Endodermal cell (in vitro differentiated cells): ENCODE data around the gene PRDM1. TPM values are rescaled to one million over a fixed set of nuclear protein-coding genes. Genes with fewer than 3 reads are reported as not detected.
A peak's percentile ranks its signal among the peaks of the same experiment; 100 is the strongest.

Experiments
- DNase-seq: peaks from one replicate; pipeline ENCODE4 v3.0.0-alpha.2; 2017
- H3K27ac ChIP-seq: 2 replicates; pipeline ENCODE4 v1.5.1; 2013; ENCODE audit warnings: mild to moderate bottlenecking, low read depth, low read length, moderate library complexity
- H3K27me3 ChIP-seq: 2 replicates; pipeline ENCODE4 v1.6.1; 2013; ENCODE audit warnings: mild to moderate bottlenecking, low read length, moderate library complexity; ENCODE audit not compliant: insufficient read depth, control insufficient read depth, poor library complexity, severe bottlenecking
- H3K36me3 ChIP-seq: 2 replicates; pipeline ENCODE4 v1.7.0; 2013; ENCODE audit warnings: mild to moderate bottlenecking, low read length, moderate library complexity; ENCODE audit not compliant: control insufficient read depth, insufficient read depth
- H3K4me1 ChIP-seq: one replicate; pipeline ENCODE4 v1.7.0; 2013; ENCODE audit warnings: low read length; ENCODE audit not compliant: control insufficient read depth, insufficient read depth
- H3K4me3 ChIP-seq: 2 replicates; pipeline ENCODE4 v1.5.1; 2013; ENCODE audit warnings: mild to moderate bottlenecking, low read length, moderate library complexity
- H3K9ac ChIP-seq: 2 replicates; pipeline ENCODE4 v1.6.1; 2013; ENCODE audit warnings: mild to moderate bottlenecking, low read length, moderate library complexity; ENCODE audit not compliant: poor library complexity, severe bottlenecking; ENCODE audit errors: extremely low read depth
- H3K9me3 ChIP-seq: 2 replicates; pipeline ENCODE4 v1.6.1; 2013; ENCODE audit warnings: mild to moderate bottlenecking, low read length, moderate library complexity; ENCODE audit not compliant: control insufficient read depth
- H3K27ac Mint-ChIP-seq: 2 replicates; pipeline ENCODE4 v1.8.0; 2020; ENCODE audit warnings: mixed read lengths
- H3K27me3 Mint-ChIP-seq: 2 replicates; pipeline ENCODE4 v1.8.0; 2021; ENCODE audit warnings: mild to moderate bottlenecking, mixed read lengths; ENCODE audit not compliant: insufficient read depth
- H3K36me3 Mint-ChIP-seq: 2 replicates; pipeline ENCODE4 v1.8.0; 2020; ENCODE audit warnings: low read depth, mixed read lengths
- H3K4me1 Mint-ChIP-seq: 2 replicates; pipeline ENCODE4 v1.8.0; 2020; ENCODE audit warnings: mixed read lengths
- H3K4me3 Mint-ChIP-seq: 2 replicates; pipeline ENCODE4 v1.8.0; 2020; ENCODE audit warnings: mild to moderate bottlenecking, moderate library complexity, mixed read lengths
- H3K9me3 Mint-ChIP-seq: 2 replicates; pipeline ENCODE4 v1.8.0; 2020; ENCODE audit warnings: mild to moderate bottlenecking, mixed read lengths
- CTCF ChIP-seq: fragments of 200-600 bp; sonication (generic); conservative IDR thresholded peaks from 2 replicates; pipeline ENCODE4 v1.5.0; 2021; ENCODE audit warnings: antibody characterized with exemption, mild to moderate bottlenecking
- WGBS, 2 experiments: methylation state at CpG; one replicate each; pipeline versions ENCODE4 v1.1.5 to v1.1.7; 2013; ENCODE audit warnings: missing lambda C conversion rate in 2 of 2, mixed read lengths in 1 of 2; ENCODE audit not compliant: insufficient coverage in 1 of 2, insufficient read length in 1 of 2; 5-methylcytosine and 5-hydroxymethylcytosine counted together
- total RNA-seq, 2 donors: library from RNA; stranded (reverse); fragmentation: NEBNext Ultra II Directional in 1 of 2; extraction: Animal tissue kit (Norgen Biotek cat#: 25700) in 1 of 2; gene quantifications; 2 replicates in 1 of 2; 3 replicates in 1 of 2; pipeline ENCODE4 v1.2.1, GENCODE V29; 2021

Gene PRDM1
- total RNA-seq, 2 donors from 2014 or later = 54.0 to 74.3 TPM

DNA sequence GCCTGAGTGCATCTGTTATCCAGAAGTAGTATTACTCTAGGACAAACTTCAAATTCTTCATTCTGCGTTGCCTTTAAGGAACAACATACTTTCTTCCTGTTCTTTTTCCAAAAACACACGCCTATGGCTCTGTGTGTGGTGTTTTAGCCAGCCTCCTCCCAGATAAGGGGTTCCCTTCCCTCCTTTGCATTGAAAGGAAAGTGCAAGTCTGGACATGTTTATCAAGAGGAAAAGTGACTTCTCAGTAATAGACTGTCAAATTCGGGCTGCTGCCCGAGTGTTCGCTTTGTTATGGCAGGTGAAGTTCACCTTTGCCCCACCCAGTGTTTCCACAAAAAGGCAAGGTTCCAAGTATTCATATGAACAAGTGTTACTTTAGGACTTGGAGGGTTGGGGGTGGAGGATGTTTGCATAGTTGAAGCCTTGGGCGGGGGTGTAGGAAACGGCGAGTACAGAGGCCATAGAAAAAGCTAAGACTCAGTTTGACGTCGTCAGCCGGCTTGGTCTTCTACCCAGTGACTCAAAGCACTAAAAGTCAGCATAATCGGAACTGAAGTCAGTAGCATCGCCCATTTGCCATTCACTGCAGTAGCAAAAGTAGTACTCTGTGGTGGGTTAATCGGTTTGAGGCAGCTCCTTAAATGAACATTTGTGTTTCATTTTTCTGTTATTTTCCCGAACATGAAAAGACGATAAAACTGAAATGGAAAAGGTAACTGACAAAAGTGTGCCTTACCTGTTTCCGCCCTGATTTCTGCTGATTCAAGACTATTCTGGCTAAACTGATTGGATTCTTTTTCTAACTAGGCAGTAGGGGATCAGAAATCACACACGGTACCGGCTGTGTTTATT lies 12.5 kb downstream of the PRDM1 start:
- peaks cover 94% of the 10 kb centered on the region for H3K36me3 ChIP-seq
- no peaks in the 10 kb centered on the region for H3K27me3 Mint-ChIP-seq
- no peaks in the 10 kb centered on the region for H3K27me3 ChIP-seq
- peaks cover 13% of the 10 kb centered on the region for H3K4me1 ChIP-seq
- TF ChIP-seq CTCF = no peak
- peaks cover 69% of the 10 kb centered on the region for H3K4me1 Mint-ChIP-seq
- H3K9ac ChIP-seq = no peak overlapping the region
- no peak overlapping the region for H3K4me3 ChIP-seq
- peak overlapping the region; percentile 18 for H3K27ac Mint-ChIP-seq
- WGBS, 2 experiments = 59 to 62% methylated on average over 16 to 19 of the region's 19 CpGs
- H3K9me3 ChIP-seq = no peaks in the 10 kb centered on the region
- H3K4me3 Mint-ChIP-seq = peak overlapping the region; percentile 21
- peaks cover 80% of the 10 kb centered on the region for H3K36me3 Mint-ChIP-seq
- peak overlapping the region; percentile 11 for H3K27ac ChIP-seq
- H3K9me3 Mint-ChIP-seq = no peaks in the 10 kb centered on the region
- no peak for DNase-seq

- H3K27ac ChIP-seq = no peak overlapping the region
- Mint-ChIP-seq H3K36me3 (peaks cover 78% of the 10 kb centered on the region), H3K27me3 (no peaks in the 10 kb centered on the region), H3K27ac (peak overlapping the region; percentile 18), H3K4me3 (peak overlapping the region; percentile 21), H3K4me1 (peaks cover 72% of the 10 kb centered on the region), H3K9me3 (no peaks in the 10 kb centered on the region)
- 83 to 96% methylated on average over 4 to 7 of the region's 7 CpGs for WGBS, 2 experiments
- H3K4me1 ChIP-seq = peaks cover 13% of the 10 kb centered on the region
- H3K4me3 ChIP-seq = no peak overlapping the region
- no peaks in the 10 kb centered on the region for H3K9me3 ChIP-seq
- peaks cover 93% of the 10 kb centered on the region for H3K36me3 ChIP-seq
- H3K9ac ChIP-seq = no peak overlapping the region
- TF ChIP-seq CTCF = no peak
- DNase-seq = no peak
- H3K27me3 ChIP-seq = no peaks in the 10 kb centered on the region
These were observed 13.1 kb downstream of the PRDM1 start for GRCh38 chr6:106099235-106099537.

- no peaks in the 10 kb centered on the region for H3K27me3 ChIP-seq
- peaks cover 93% of the 10 kb centered on the region for H3K36me3 ChIP-seq
- H3K27ac ChIP-seq = no peak overlapping the region
- H3K9me3 ChIP-seq = no peaks in the 10 kb centered on the region
- Mint-ChIP-seq H3K27me3 (no peaks in the 10 kb centered on the region), H3K4me1 (peaks cover 68% of the 10 kb centered on the region), H3K9me3 (no peaks in the 10 kb centered on the region), H3K36me3 (peaks cover 78% of the 10 kb centered on the region), H3K27ac (no peak overlapping the region), H3K4me3 (no peak overlapping the region)
- H3K4me3 ChIP-seq = no peak overlapping the region
- H3K9ac ChIP-seq = no peak overlapping the region
- 93% methylated on average over 7 to 9 of the region's 9 CpGs for WGBS, 2 experiments
- no peak for TF ChIP-seq CTCF
- peaks cover 13% of the 10 kb centered on the region for H3K4me1 ChIP-seq
- no peak for DNase-seq
These were observed 14.6 kb downstream of the PRDM1 start for GRCh38 chr6:106100755-106101154.
